OCI-LY7 (cell line): ENCODE data around the gene ZEB1. TPM values are rescaled to one million over a fixed set of nuclear protein-coding genes. Genes with fewer than 3 reads are reported as not detected.

Experiments
- BruUV-seq: library from RNA; stranded (reverse); fragments of 400-500 nt; replicated peaks from 2 replicates; lab custom pipeline; 2021; lab: Mats Ljungman, UMichigan
- CTCF ChIA-PET: fragments of 300-600 bp; sonication (Branson Sonifier 250); formaldehyde crosslinking; loops from one replicate; lab custom pipeline; 2022; ENCODE audit warnings: antibody characterized with exemption; ENCODE audit not compliant: unreplicated experiment; lab: Charles Lee
- POLR2A ChIA-PET: fragments of 300-600 bp; sonication (Branson Sonifier 250); formaldehyde crosslinking; loops from one replicate; lab custom pipeline; 2022; ENCODE audit warnings: antibody characterized with exemption; lab: Charles Lee
- DNase-seq: peaks from one replicate; pipeline ENCODE4 v3.0.0-alpha.2; 2015; ENCODE audit warnings: low spot score
- H2AFZ ChIP-seq: fragments of 200-600 bp; sonication (generic), shearing (Covaris generic); 2 replicates; pipeline ENCODE4 v1.6.1; 2014; ENCODE audit warnings: mild to moderate bottlenecking, antibody characterized with exemption, low read length, moderate library complexity
- H3K27ac ChIP-seq: fragments of 200-600 bp; sonication (generic); 2 replicates; pipeline ENCODE4 v1.5.1; 2014; ENCODE audit warnings: mixed run types, low read depth, mild to moderate bottlenecking, moderate library complexity, low read length, inconsistent platforms; ENCODE audit not compliant: poor library complexity, severe bottlenecking
- H3K36me3 ChIP-seq: fragments of 200-600 bp; sonication (generic); 2 replicates; pipeline ENCODE4 v1.6.1; 2014; ENCODE audit warnings: mild to moderate bottlenecking, antibody characterized with exemption, low read length, moderate library complexity, mixed read lengths; ENCODE audit not compliant: insufficient read depth
- H3K4me1 ChIP-seq: fragments of 200-600 bp; sonication (generic); 2 replicates; pipeline ENCODE4 v1.5.1; 2014; ENCODE audit warnings: mild to moderate bottlenecking, low read length; ENCODE audit not compliant: insufficient read depth, poor library complexity, severe bottlenecking
- H3K4me2 ChIP-seq: fragments of 200-600 bp; sonication (generic); 2 replicates; pipeline ENCODE4 v1.6.1; 2014; ENCODE audit warnings: mild to moderate bottlenecking, low read length
- H3K4me3 ChIP-seq: fragments of 200-600 bp; sonication (generic); 2 replicates; pipeline ENCODE4 v1.5.1; 2014; ENCODE audit warnings: mild to moderate bottlenecking, low read depth, low read length; ENCODE audit not compliant: poor library complexity, severe bottlenecking
- H3K79me2 ChIP-seq: fragments of 200-600 bp; sonication (generic); 2 replicates; pipeline ENCODE4 v1.6.1; 2016; ENCODE audit warnings: low read depth, mild to moderate bottlenecking, low read length, moderate library complexity, mixed read lengths; ENCODE audit not compliant: insufficient read depth
- H3K9me2 ChIP-seq: fragments of 200-600 bp; sonication (generic); 2 replicates; pipeline ENCODE4 v1.6.1; 2016; ENCODE audit warnings: mild to moderate bottlenecking, low read length, mixed read lengths; ENCODE audit not compliant: insufficient read depth
- H3K9me3 ChIP-seq: fragments of 200-600 bp; sonication (generic); 2 replicates; pipeline ENCODE4 v1.6.1; 2014; ENCODE audit warnings: mild to moderate bottlenecking, mixed run types, low read length, mixed read lengths
- H4K20me1 ChIP-seq: fragments of 200-600 bp; sonication (generic); 2 replicates; pipeline ENCODE4 v1.6.1; 2014; ENCODE audit warnings: mild to moderate bottlenecking, antibody characterized with exemption, low read length, moderate library complexity, mixed read lengths; ENCODE audit not compliant: insufficient read depth
- EZH2phosphoT487 ChIP-seq: fragments of 200-600 bp; sonication (generic); IDR thresholded peaks from 2 replicates; pipeline ENCODE4 v1.6.1; 2018; ENCODE audit warnings: low read depth, borderline replicate concordance, mild to moderate bottlenecking, mixed run types, antibody characterized with exemption, low read length, moderate library complexity, mixed read lengths
- intact Hi-C: fragments of 100-400 bp; cut with micrococcal nuclease; formaldehyde crosslinking; loops from one replicate; pipeline ENCODE4 v1.10.0; 2022; ENCODE audit not compliant: unreplicated experiment
- total RNA-seq, 2 experiments: library from RNA; depleted of rRNA in 1 of 2; stranded (reverse); fragments of >200 nt in 1 of 2; shearing (Covaris generic) in 1 of 2; gene quantifications; 2 replicates each; pipeline ENCODE4 v1.2.3, GENCODE V29; 2014 to 2022
- TF ChIP-seq, protein P1 (sequence below): fragments of 200-600 bp; sonication (generic); conservative IDR thresholded peaks from 2 replicates; pipeline ENCODE4 v1.5.1; 2014; ENCODE audit warnings: mild to moderate bottlenecking, antibody characterized with exemption, low read length, moderate library complexity, mixed read lengths

ZEB1 gene
- total RNA-seq, 2 experiments from 2014 or later: 33.2 to 41.9 TPM

DNA sequence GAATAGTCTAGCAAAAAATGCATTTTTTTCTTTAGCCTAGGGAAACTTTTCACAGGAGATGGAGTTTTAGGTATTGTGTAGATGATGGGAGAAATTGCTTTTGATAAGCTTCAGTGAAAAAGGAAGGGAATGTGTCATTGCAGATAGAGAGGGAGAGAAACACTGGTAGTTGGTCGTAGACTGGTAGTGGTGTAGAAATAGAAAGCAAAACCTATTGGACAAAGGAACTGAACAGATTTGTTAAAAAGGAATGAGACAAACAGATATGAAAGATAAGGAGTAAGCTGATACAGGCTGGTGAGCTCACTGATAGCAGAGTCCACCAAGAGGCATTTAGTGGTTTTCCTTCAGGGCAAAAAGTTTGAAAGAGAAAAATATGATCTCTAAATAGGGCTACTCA is 94.3 kb downstream of the ZEB1 start:
- no peaks in the 10 kb centered on the region for H3K9me2 ChIP-seq
- no peak overlapping the region for H2AFZ ChIP-seq
- TF ChIP-seq EZH2phosphoT487: no peak
- TF ChIP-seq, protein P1, sequence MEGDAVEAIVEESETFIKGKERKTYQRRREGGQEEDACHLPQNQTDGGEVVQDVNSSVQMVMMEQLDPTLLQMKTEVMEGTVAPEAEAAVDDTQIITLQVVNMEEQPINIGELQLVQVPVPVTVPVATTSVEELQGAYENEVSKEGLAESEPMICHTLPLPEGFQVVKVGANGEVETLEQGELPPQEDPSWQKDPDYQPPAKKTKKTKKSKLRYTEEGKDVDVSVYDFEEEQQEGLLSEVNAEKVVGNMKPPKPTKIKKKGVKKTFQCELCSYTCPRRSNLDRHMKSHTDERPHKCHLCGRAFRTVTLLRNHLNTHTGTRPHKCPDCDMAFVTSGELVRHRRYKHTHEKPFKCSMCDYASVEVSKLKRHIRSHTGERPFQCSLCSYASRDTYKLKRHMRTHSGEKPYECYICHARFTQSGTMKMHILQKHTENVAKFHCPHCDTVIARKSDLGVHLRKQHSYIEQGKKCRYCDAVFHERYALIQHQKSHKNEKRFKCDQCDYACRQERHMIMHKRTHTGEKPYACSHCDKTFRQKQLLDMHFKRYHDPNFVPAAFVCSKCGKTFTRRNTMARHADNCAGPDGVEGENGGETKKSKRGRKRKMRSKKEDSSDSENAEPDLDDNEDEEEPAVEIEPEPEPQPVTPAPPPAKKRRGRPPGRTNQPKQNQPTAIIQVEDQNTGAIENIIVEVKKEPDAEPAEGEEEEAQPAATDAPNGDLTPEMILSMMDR: no peak
- peaks cover 48% of the 10 kb centered on the region; the same call in 1 of the 2 replicates for H3K79me2 ChIP-seq
- H3K4me2 ChIP-seq: no peak overlapping the region
- H3K36me3 ChIP-seq: peaks cover 4% of the 10 kb centered on the region; the same call in 1 of the 2 replicates
- ChIA-PET POLR2A (interaction anchor here (1.2 kb wide), 1 partner anchor 42 kb away, joined by 3 read pairs; no protein-coding TSS in a partner anchor), CTCF (no interaction called here)
- DNase-seq: no peak
- H3K4me1 ChIP-seq: no peaks in the 10 kb centered on the region
- H3K9me3 ChIP-seq: no peaks in the 10 kb centered on the region
- H4K20me1 ChIP-seq: 0 out of 2 replicates have a peak, but pooled peaks cover 3% of the 10 kb centered on the region
- no TSS peak for BruUV-seq
- no peak overlapping the region for H3K4me3 ChIP-seq
- H3K27ac ChIP-seq: no peak overlapping the region
- intact Hi-C loops: no loop called here

DNA sequence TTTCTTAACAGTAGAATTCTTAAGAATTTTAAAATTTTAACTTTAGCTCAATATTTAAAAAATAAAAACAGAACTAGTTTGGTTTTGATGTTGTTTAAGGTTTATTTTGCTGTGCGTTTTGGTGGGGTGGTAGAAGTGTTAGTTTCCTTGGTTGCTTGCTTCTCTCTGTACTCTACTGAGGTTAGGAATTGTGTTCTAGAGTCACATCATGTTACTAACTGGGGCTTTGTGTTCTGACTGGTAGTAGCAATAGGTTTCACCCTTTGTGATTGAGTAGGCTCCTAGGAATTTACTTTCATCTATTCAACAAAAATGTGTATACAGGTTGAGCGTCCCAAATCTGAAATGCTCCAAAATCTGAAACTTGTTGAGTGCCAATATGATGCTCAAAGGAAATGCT is 99.5 kb downstream of the ZEB1 start:
- H3K36me3 ChIP-seq: 0 out of 2 replicates have a peak, but pooled peaks cover 3% of the 10 kb centered on the region
- H3K4me2 ChIP-seq: no peak overlapping the region
- H4K20me1 ChIP-seq: 0 out of 2 replicates have a peak, but pooled peaks cover 3% of the 10 kb centered on the region
- peaks cover 12% of the 10 kb centered on the region for H3K4me1 ChIP-seq
- ChIA-PET POLR2A (no interaction called here), CTCF (no interaction called here)
- TF ChIP-seq EZH2phosphoT487: no peak
- TF ChIP-seq, protein P1: no peak
- peaks cover 64% of the 10 kb centered on the region for H3K79me2 ChIP-seq
- no peak overlapping the region for H3K27ac ChIP-seq
- BruUV-seq: no TSS peak
- no peak overlapping the region for H2AFZ ChIP-seq
- peaks cover 6% of the 10 kb centered on the region; the same call in 1 of the 2 replicates for H3K9me3 ChIP-seq
- no peak for DNase-seq
- intact Hi-C loops: no loop called here
- no peak overlapping the region for H3K4me3 ChIP-seq
- H3K9me2 ChIP-seq: no peaks in the 10 kb centered on the region

DNA sequence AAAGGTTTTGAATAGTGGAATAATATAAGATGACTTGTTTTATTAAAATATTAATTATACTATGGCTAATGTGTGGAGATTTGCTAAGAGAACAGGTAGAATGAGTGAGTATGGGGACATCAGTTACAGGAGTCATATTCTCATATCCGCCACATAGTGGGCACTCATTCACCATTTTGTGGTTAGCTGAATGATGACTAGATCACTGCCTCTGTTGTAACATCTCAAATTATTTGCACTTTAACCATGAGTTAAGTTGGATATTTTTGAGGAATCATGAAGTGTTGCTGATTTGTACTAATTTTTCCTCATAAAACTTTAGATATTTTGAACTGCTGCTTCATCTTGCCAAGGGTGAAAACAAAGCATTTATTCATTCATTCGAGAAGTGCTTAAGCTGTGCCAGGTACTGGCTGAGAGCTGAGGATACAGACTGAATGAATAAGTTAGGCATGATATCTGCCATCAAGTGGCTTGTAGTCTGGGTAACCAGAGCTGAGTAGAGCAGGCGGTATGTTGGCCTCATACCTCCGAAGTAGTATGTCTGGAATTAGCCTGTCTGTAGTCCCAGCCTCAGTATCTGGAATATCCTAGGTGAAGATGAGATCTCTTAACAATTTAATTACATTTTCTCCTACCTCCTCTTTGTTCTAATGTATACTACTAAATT is 100.5 kb downstream of the ZEB1 start:
- H3K9me3 ChIP-seq: peaks cover 6% of the 10 kb centered on the region; the same call in 1 of the 2 replicates
- H3K79me2 ChIP-seq: peaks cover 74% of the 10 kb centered on the region
- no peaks in the 10 kb centered on the region for H3K9me2 ChIP-seq
- H3K4me3 ChIP-seq: no peak overlapping the region
- H2AFZ ChIP-seq: no peak overlapping the region
- ChIA-PET CTCF (no interaction called here), POLR2A (interaction anchor here (0.7 to 1.4 kb wide), 3 partner anchors 10 to 483 kb away, joined by 3 to 5 read pairs (median 3); no protein-coding TSS in a partner anchor)
- 0 out of 2 replicates have a peak, but pooled peaks cover 3% of the 10 kb centered on the region for H3K36me3 ChIP-seq
- no peak overlapping the region for H3K4me2 ChIP-seq
- 0 out of 2 replicates have a peak, but pooled peaks cover 3% of the 10 kb centered on the region for H4K20me1 ChIP-seq
- intact Hi-C loops: no loop called here
- no peak overlapping the region for H3K27ac ChIP-seq
- peaks cover 12% of the 10 kb centered on the region for H3K4me1 ChIP-seq
- TF ChIP-seq, protein P1: no peak
- TF ChIP-seq EZH2phosphoT487: no peak
- no TSS peak for BruUV-seq
- no peak for DNase-seq
